ENCODE data around the gene TTC7B. TPM values are rescaled to one million over a fixed set of nuclear protein-coding genes. Genes with fewer than 3 reads are reported as not detected.

The TTC7B gene
- total and polyA plus RNA-seq, 2 donors (not counting 1 experiment from before 2014, with no cell fraction given) = 18.8 to 37.5 TPM

DNA sequence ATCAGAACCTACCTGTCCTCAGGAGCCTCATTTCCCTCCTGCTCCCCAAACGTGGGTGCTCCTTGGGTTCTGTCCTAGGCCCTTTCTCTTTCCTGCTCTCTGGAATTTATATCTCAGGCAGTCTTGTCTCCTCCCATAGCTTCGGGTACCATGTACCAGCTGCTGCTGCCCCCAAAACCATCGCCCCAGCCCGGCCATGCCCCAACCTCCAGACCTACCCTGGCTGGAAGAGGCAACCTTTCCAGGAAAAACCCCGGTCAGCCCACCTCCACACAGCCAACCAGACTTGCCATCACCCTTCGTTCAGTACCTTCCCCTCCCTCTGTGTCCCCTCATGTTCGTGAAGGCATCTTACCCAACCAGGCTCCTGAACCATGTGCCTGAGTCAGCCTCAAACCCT is 254.3 kb downstream of the TTC7B start:
- no peak for DNase-seq (ENCODE audit: low read depth in 2 of 2)
- TF ChIP-seq EZH2 (IDR thresholded peaks at IDR 0.05; ENCODE audit: low read length, missing control alignments) = no peak
- TF ChIP-seq, protein P1, sequence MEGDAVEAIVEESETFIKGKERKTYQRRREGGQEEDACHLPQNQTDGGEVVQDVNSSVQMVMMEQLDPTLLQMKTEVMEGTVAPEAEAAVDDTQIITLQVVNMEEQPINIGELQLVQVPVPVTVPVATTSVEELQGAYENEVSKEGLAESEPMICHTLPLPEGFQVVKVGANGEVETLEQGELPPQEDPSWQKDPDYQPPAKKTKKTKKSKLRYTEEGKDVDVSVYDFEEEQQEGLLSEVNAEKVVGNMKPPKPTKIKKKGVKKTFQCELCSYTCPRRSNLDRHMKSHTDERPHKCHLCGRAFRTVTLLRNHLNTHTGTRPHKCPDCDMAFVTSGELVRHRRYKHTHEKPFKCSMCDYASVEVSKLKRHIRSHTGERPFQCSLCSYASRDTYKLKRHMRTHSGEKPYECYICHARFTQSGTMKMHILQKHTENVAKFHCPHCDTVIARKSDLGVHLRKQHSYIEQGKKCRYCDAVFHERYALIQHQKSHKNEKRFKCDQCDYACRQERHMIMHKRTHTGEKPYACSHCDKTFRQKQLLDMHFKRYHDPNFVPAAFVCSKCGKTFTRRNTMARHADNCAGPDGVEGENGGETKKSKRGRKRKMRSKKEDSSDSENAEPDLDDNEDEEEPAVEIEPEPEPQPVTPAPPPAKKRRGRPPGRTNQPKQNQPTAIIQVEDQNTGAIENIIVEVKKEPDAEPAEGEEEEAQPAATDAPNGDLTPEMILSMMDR (conservative IDR thresholded peaks at IDR 0.05 in 1 of 2, IDR thresholded peaks at IDR 0.05 in 1 of 2; ENCODE audit: low read depth in 1 of 2, low read length in 2 of 2) = no peak

DNA sequence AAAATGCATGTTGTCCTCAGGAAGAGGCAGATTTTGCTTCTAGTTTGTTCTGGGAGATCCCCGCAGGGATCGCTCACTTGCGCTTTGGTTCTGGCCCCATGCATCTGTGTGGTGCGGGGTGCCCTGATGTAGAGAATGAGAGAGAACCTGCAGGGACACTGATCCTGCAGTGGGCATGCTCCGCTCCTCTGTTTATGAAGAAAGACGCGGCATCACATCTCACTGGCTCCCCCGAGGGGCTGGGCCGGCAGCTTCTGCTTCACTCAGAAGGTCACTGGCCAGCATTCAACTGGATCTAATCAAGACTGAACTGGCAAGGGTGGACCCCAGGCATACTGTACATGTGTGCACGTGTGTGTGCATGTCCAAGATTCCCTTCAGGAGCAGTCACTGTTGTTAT is 255.2 kb downstream of the TTC7B start:
- H3K79me2 ChIP-seq (ENCODE audit: control insufficient read depth, insufficient read depth, low read length) = no peaks in the 10 kb centered on the region
- no peak overlapping the region for H3K27ac ChIP-seq (ENCODE audit: insufficient read depth, low read length)
- H4K20me1 ChIP-seq (ENCODE audit: control insufficient read depth, extremely low read depth, insufficient read depth, low read length) = no peaks in the 10 kb centered on the region
- H3K4me2 ChIP-seq (ENCODE audit: extremely low read depth, insufficient read depth, low read length) = no peak overlapping the region
- no peak for TF ChIP-seq EZH2 (IDR thresholded peaks at IDR 0.05; ENCODE audit: low read length, missing control alignments)
- TF ChIP-seq, protein P1 (conservative IDR thresholded peaks at IDR 0.05 in 1 of 2, IDR thresholded peaks at IDR 0.05 in 1 of 2; ENCODE audit: low read depth in 1 of 2, low read length in 2 of 2) = no peak
- no peak overlapping the region for H2AFZ ChIP-seq (ENCODE audit: low read length)
- no peaks in the 10 kb centered on the region for H3K36me3 ChIP-seq (ENCODE audit: control insufficient read depth, insufficient read depth, low read length)
- no peaks in the 10 kb centered on the region for H3K9me3 ChIP-seq (ENCODE audit: control insufficient read depth, insufficient read depth, low read depth, low read length)
- no peak for DNase-seq (ENCODE audit: low read depth in 2 of 2)
- H3K4me3 ChIP-seq (replicated peaks in 1 of 4; ENCODE audit: control extremely low read depth in 1 of 4, insufficient read depth in 1 of 4, low read depth in 3 of 4, low read length in 4 of 4) = no peak overlapping the region
- H3K9ac ChIP-seq (ENCODE audit: insufficient read depth, low read length) = no peak overlapping the region
- H3K4me1 ChIP-seq (ENCODE audit: control insufficient read depth, extremely low read depth, insufficient read depth, low read length) = no peaks in the 10 kb centered on the region
- no peaks in the 10 kb centered on the region for H3K27me3 ChIP-seq (ENCODE audit: control insufficient read depth, insufficient read depth, low read length)

More for the DNA sequence above, 254.3 kb downstream of the TTC7B start:
- no peaks in the 10 kb centered on the region for H3K36me3 ChIP-seq (ENCODE audit: control insufficient read depth, insufficient read depth, low read length)
- H3K27me3 ChIP-seq (ENCODE audit: control insufficient read depth, insufficient read depth, low read length) = no peaks in the 10 kb centered on the region
- H3K4me1 ChIP-seq (ENCODE audit: control insufficient read depth, extremely low read depth, insufficient read depth, low read length) = no peaks in the 10 kb centered on the region
- no peak overlapping the region for H2AFZ ChIP-seq (ENCODE audit: low read length)
- H3K9me3 ChIP-seq (ENCODE audit: control insufficient read depth, insufficient read depth, low read depth, low read length) = no peaks in the 10 kb centered on the region
- H3K4me2 ChIP-seq (ENCODE audit: extremely low read depth, insufficient read depth, low read length) = no peak overlapping the region
- H4K20me1 ChIP-seq (ENCODE audit: control insufficient read depth, extremely low read depth, insufficient read depth, low read length) = no peaks in the 10 kb centered on the region
- no peak overlapping the region for H3K27ac ChIP-seq (ENCODE audit: insufficient read depth, low read length)
- no peak overlapping the region for H3K9ac ChIP-seq (ENCODE audit: insufficient read depth, low read length)
- no peak overlapping the region for H3K4me3 ChIP-seq (replicated peaks in 1 of 4; ENCODE audit: control extremely low read depth in 1 of 4, insufficient read depth in 1 of 4, low read depth in 3 of 4, low read length in 4 of 4)
- H3K79me2 ChIP-seq (ENCODE audit: control insufficient read depth, insufficient read depth, low read length) = no peaks in the 10 kb centered on the region

DNA sequence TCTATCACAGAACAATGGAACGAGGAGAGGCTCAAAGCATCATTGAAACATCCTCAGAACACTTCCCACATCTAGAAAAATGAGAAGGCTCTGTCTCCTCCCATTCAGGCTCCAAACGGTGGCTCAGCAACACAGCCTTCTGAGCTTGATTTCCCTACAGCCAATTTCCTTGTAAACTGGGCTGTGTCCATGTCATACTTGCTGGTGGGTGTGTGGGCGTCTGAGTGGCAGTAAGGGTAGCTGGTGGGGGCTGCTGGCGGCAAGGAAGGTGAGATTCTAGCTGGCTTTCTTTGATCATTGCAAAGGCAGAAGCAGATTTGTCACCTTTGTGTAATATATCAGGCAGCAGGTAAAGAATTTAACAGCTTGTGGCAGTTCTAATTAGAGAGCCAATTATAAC is 255.7 kb downstream of the TTC7B start:
- Histone ChIP-seq H3K27me3 (ENCODE audit: control insufficient read depth, insufficient read depth, low read length) (no peaks in the 10 kb centered on the region), H3K79me2 (ENCODE audit: control insufficient read depth, insufficient read depth, low read length) (no peaks in the 10 kb centered on the region), H4K20me1 (ENCODE audit: control insufficient read depth, extremely low read depth, insufficient read depth, low read length) (no peaks in the 10 kb centered on the region), H2AFZ (ENCODE audit: low read length) (no peak overlapping the region), H3K4me2 (ENCODE audit: extremely low read depth, insufficient read depth, low read length) (no peak overlapping the region), H3K9ac (ENCODE audit: insufficient read depth, low read length) (no peak overlapping the region), H3K4me1 (ENCODE audit: control insufficient read depth, extremely low read depth, insufficient read depth, low read length) (no peaks in the 10 kb centered on the region), H3K27ac (ENCODE audit: insufficient read depth, low read length) (no peak overlapping the region), H3K9me3 (ENCODE audit: control insufficient read depth, insufficient read depth, low read depth, low read length) (no peaks in the 10 kb centered on the region), H3K36me3 (ENCODE audit: control insufficient read depth, insufficient read depth, low read length) (no peaks in the 10 kb centered on the region), H3K4me3 (replicated peaks in 1 of 4; ENCODE audit: control extremely low read depth in 1 of 4, insufficient read depth in 1 of 4, low read depth in 3 of 4, low read length in 4 of 4) (no peak overlapping the region)
- no peak for DNase-seq (ENCODE audit: low read depth in 2 of 2)
- TF ChIP-seq, protein P1 (conservative IDR thresholded peaks at IDR 0.05 in 1 of 2, IDR thresholded peaks at IDR 0.05 in 1 of 2; ENCODE audit: low read depth in 1 of 2, low read length in 2 of 2) = no peak
- no peak for TF ChIP-seq EZH2 (IDR thresholded peaks at IDR 0.05; ENCODE audit: low read length, missing control alignments)

Measured in fibroblast of lung (primary cell).